ENCODE measurements around the gene TENM4. TPM values are rescaled to one million over a fixed set of nuclear protein-coding genes. Genes with fewer than 3 reads are reported as not detected.

Gene TENM4
- total RNA-seq, 1 experiment from 2014 or later = 22.6 TPM

DNA sequence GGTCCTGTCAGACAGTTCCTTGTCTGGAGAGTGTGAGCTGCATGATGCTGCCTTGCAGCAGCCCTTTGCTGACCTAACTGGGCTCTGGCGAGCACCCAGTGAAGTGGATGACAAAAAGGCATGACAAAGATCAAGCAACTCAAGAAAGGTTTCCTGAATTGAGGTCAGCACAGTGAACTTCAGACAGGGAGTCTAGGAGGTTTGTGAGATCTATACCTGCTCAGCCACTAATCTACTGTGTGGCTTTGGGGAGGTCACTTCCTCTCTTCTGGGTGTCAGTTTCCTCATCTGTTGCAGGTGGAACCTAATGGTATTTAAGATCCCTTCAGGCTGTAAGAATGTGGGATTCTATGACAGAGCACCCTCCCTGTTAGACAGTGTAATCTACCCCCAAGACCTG lies 652.3 kb downstream of the TENM4 start:
- DNase-seq (ENCODE audit: low read depth) = no peak

- no peak for DNase-seq (ENCODE audit: low read depth)
These were observed 653.1 kb downstream of the TENM4 start for GRCh38 chr11:78787696-78788095.

- no peak for DNase-seq (ENCODE audit: low read depth)
These were observed 654.1 kb downstream of the TENM4 start for GRCh38 chr11:78786746-78787145.

DNA sequence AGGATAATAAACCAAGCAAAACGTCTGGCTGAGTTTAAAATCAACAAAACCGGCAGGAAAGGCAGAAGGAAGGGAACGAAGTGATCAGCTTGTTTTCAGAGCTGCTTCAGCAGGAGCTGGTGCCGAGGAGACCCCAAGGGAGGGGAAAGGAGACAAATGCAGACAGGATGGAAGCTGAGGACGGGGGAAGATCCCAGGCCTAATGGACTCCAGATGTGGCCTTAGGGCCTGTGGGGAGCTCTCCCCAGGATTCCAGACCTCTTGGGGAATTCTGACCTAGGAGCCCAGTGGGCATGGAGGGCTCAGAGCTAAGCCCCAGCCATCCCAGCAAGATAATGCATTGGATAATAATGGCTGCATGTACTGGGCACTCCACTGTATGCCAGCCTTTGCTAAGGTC lies 654.7 kb downstream of the TENM4 start:
- DNase-seq (ENCODE audit: low read depth) = no peak

GRCh38 chr11:78784321-78785061 lies 656.3 kb downstream of the TENM4 start:
- DNase-seq (ENCODE audit: low read depth) = peak; percentile 89

GRCh38 chr11:78783846-78784245 lies 657.0 kb downstream of the TENM4 start:
- no peak for DNase-seq (ENCODE audit: low read depth)

GRCh38 chr11:78783301-78783700 lies 657.5 kb downstream of the TENM4 start:
- peak; percentile 78 for DNase-seq (ENCODE audit: low read depth)

- DNase-seq (ENCODE audit: low read depth) = no peak
These were observed 658.1 kb downstream of the TENM4 start for GRCh38 chr11:78782725-78783124.

- DNase-seq (ENCODE audit: low read depth) = no peak
These were observed 659.9 kb downstream of the TENM4 start for GRCh38 chr11:78780889-78781288.

- DNase-seq (ENCODE audit: low read depth) = no peak
These were observed 667.3 kb downstream of the TENM4 start for GRCh38 chr11:78773492-78773891.

GRCh38 chr11:78773077-78773476 lies 667.8 kb downstream of the TENM4 start:
- DNase-seq (ENCODE audit: low read depth) = no peak

DNA sequence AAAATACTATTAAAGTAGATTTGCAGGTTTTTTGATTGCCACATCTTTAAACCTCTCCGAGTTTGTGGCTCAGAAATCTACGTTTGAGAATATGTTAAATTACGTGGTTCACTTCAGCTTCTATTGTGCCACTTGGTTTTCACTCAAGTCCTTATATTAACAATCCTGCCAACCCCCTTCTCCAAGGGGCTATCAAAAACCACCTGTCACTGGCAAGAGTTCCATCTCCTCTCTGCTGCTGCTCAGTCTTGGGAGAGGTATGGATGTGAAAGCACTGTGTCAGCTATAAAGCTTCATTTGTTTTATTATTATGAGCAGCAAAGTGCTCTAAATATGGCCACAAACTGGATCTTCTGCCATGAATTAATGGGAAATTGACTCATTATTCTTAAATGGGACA lies 668.6 kb downstream of the TENM4 start:
- DNase-seq (ENCODE audit: low read depth) = no peak

GRCh38 chr11:78770931-78771330 lies 669.9 kb downstream of the TENM4 start:
- DNase-seq (ENCODE audit: low read depth) = no peak

DNA sequence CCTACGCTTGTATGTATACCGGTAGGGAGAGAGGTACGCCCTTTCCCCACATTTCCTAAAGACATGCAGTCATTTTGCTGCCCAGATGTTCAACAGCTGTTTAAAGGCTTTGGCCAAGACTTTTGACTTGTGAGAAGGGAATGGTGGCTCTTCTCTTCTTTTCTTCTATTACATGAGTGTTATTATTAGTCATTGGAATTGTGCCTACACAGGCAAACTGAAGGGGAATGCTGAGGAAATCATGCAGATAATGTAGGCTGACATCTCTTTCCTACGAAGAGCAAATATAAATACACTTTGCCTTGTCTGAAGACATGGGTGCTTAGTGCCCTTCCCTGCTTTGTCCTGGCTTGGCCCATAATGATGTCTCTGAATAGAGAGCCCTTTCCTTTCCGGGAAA lies 671.9 kb downstream of the TENM4 start:
- no peak for DNase-seq (ENCODE audit: low read depth)

DNA sequence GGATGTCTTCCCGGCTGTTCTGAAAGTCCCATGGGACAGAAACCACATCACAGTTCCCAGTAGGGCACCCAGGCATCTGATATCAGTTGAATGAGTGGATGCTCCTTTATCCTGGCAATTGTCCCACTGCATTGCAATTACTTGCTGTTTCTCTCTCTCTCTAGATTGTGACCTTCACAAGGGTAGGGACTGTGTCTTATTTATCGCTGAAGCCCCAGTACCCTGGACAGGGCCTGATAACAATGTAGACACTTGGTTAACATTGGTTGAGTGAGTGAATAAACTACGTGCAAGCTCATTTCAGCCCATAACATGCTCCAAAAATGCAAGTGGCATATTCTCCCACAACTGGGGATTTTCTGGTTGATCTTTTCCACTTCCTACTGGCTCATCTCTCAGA lies 672.5 kb downstream of the TENM4 start:
- DNase-seq (ENCODE audit: low read depth) = no peak

DNA sequence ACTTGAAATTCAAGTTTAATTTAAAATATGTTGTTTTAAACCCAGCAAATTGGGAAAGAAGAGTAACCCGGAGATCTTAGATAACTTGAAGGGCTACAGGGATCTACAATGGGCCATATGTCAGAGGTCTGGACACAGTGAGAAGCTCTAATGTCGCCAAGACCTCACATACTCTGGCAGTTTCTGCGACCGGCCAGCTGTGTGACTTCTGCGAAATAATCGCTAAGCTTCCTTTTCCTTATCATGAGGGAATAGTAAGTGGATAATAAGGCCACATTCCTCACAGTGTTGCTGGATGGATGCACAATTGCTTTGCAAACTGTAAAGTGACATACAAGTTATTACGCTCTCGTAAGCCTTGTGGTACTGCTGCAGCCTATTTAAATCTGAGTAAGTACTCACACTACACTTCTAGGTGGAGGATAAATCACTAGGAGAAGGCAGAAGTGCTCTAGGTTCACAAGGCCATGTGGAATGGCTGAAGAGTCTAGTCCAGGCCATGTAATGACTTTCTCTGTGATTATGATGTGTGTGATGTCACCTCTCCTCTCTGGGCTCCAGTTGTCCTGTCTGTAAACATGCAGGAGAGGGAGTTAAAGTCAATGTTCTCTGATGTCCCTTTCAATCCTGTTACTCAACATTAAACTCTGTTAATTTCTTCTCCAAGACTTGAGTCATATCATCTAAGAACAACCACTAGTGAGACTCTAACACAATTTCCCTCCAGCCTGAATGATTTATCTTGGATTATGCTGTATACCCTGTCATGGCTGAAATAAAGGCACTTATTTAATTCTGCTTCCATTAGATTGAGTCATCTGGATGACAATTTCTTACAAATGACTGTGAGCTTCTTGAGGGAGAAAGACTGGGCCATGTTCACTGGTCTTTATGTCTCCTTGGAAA lies 673.5 kb downstream of the TENM4 start:
- peak; percentile 34 for DNase-seq (ENCODE audit: low read depth)

DNA sequence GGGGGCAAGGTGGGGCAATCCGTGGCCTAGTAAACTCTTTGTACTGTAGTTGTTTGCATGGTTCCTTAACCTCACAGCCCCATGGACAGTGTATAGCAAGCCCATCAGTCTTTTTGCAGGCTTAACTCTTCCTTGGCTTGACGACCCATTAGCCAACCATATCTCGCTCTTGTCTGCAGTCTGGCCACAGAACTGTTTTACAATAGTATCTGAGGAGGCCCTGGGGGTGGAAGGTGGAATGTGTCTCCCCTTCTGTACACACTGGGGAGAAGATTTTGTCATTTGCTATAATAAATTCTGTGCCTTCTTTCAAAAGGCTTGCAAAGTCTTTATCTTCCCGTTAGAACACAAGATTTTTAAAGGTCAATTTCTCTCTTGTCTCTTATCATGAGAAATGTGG lies 675.9 kb downstream of the TENM4 start:
- no peak for DNase-seq (ENCODE audit: low read depth)

GRCh38 chr11:78763664-78764063 lies 677.2 kb downstream of the TENM4 start:
- DNase-seq (ENCODE audit: low read depth) = no peak

DNA sequence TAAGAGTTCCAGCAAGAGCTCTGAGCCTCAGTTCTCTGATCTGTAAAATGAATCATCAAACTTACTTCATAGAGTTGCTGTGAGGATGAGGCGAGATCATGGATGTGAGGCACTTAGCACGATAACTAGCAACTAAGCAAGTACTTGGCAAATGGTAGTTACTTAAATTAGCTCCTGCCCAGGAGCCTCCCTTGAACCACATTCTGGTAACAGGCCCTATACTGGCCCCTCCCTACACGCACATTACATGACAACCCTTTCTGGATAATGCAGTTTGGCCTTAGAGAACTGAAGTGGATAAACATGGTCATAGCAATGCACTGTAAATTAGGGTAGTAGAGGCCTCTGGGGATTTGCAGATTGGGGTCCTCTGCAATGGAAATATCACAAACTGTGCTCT lies 678.7 kb downstream of the TENM4 start:
- no peak for DNase-seq (ENCODE audit: low read depth)

DNA sequence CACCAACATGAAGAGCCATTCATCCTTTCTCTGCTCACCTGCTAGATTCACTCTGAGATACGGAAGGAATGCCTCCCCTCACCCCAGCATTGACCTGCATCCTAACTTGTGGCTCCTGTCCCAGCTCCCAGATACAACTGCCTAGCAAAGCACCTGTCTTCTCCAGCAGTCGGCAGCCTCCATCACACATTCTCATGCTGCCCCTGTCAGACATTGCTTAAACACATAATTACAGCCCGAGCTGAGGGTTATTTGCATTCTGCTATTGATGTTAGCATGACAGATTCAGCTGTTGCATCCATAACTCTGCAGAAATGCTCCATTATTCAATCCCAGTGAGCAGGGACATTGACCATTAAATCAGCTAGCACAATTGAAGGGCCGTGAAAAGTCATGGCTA lies 681.8 kb downstream of the TENM4 start:
- no peak for DNase-seq (ENCODE audit: low read depth)

DNA sequence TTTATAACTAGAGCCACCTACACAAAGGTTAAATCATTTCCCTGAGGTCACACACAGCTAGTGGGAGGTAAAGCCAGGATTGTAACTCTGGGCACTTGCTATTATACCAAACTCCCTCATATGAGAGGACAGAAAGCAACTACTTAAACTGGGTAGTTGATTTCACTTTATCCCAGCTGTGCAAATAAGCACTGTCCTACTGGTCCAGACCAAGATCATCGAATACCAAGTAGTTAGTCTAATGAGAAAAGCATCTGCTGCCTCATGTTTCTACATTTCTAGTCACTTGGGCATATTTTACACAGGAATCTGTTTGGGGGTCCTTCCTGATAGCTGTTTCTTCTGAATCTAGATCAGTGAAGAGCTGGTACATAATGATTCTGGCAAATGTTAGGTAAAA lies 687.5 kb downstream of the TENM4 start:
- DNase-seq (ENCODE audit: low read depth) = no peak

GRCh38 chr11:78752494-78752893 lies 688.3 kb downstream of the TENM4 start:
- DNase-seq (ENCODE audit: low read depth) = no peak

All from M059J (cell line).